ENCODE results near the gene ZNF300. TPM values are rescaled to one million over a fixed set of nuclear protein-coding genes. Genes with fewer than 3 reads are reported as not detected.
"Not testable (repeated sequence)": the region's sequence is repeated elsewhere in the genome, so short reads cannot be mapped to it uniquely, and the experiment has no call there.

The ZNF300 gene
- total RNA-seq, 4 donors from 2014 or later: 6.3 to 10.5 (median 7.8) TPM

GRCh38 chr5:150846654-150847333 is 58.0 kb downstream of the ZNF300 start:
- H3K27me3 ChIP-seq: no peaks in the 10 kb centered on the region
- H3K4me3 ChIP-seq: peak overlapping the region in 1 of 4 donors; percentile 19
- DNase-seq (ENCODE audit: low spot score in 2 of 2): peak in 1 of 2 donors; percentile 79
- peaks cover 0 to 3% (median 0%) of the 10 kb centered on the region in 4 donors for H3K4me1 ChIP-seq
- WGBS, 2 donors: 60 to 63% methylated on average over 22 of the region's 22 CpGs
- no peaks in the 10 kb centered on the region for H3K36me3 ChIP-seq
- peak; percentile 55 to 84 (median 62) for TF ChIP-seq CTCF (IDR thresholded peaks at IDR 0.05)
- TF ChIP-seq EP300 (IDR thresholded peaks at IDR 0.05): no peak
- H3K9me3 ChIP-seq: no peaks in the 10 kb centered on the region
- H3K27ac ChIP-seq: no peak overlapping the region

DNA sequence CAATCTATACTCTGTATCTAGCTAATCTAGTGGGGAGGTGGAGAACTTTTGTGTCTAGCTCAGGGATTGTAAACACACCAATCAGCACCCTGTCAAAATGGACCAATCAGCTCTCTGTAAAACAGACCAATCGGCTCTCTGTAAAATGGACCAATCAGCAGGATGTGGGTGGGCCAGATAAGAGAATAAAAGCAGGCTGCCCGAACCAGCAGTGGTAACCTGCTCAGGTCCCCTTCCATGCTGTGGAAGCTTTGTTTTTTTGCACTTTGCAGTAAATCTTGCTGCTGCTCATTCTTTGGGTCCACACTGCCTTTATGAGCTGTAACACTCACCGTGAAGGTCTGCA is 58.5 kb downstream of the ZNF300 start, which contains the start of gene IRGM:
IRGM (plus strand) TSS at position 214 of the 346 bp plus-strand sequence. CDS start 1,603 bp downstream, outside the sequence.
- not testable (repeated sequence) for H3K27ac ChIP-seq; H3K27me3 ChIP-seq; H3K36me3 ChIP-seq; H3K9me3 ChIP-seq; DNase-seq (ENCODE audit: low spot score in 2 of 2); H3K4me1 ChIP-seq
- H3K4me3 ChIP-seq: peak within 1 kb of the TSS in 1 of 4 donors; percentile 19
- 82 to 84% methylated on average over 3 of the region's 3 CpGs for WGBS, 2 donors

- 72 to 94% methylated on average over 17 to 23 of the region's 32 CpGs for WGBS, 2 donors
- not testable (repeated sequence) for H3K9me3 ChIP-seq; DNase-seq (ENCODE audit: low spot score in 2 of 2); H3K27me3 ChIP-seq; H3K27ac ChIP-seq; H3K4me3 ChIP-seq; H3K36me3 ChIP-seq; H3K4me1 ChIP-seq
Measured at GRCh38 chr5:150845185-150845859, 59.5 kb downstream of the ZNF300 start.

Other genes starting within 250 kb of the ZNF300 start
- gene MYOZ3, start 243.7 kb downstream of the ZNF300 start, total RNA-seq: 1 to 10 TPM in 3 of 4 donors, under 1 TPM in 1; 0.30 to 9.0 (median 4.6) TPM
- 10 to 100 TPM; 24.7 to 41.6 (median 33.2) TPM for gene RBM22, start 203.9 kb downstream of the ZNF300 start, total RNA-seq
- gene DCTN4, start 146.0 kb downstream of the ZNF300 start, total RNA-seq: 10 to 100 TPM; 38.0 to 80.2 (median 63.4) TPM
- gene SMIM3, start 126.2 kb downstream of the ZNF300 start, total RNA-seq: 10 to 100 TPM; 33.0 to 54.3 (median 38.3) TPM
- gene IRGM, start 58.5 kb downstream of the ZNF300 start, total RNA-seq: not detected
- gene GPX3, start 115.6 kb upstream of the ZNF300 start, total RNA-seq: 1,000 to 10,000 TPM; 3,864 to 9,036 (median 5,113) TPM
- 100 to 1,000 TPM in 1 of 4 donors, 10 to 100 TPM in 3; 91.2 to 108 (median 94.3) TPM for gene TNIP1, start 176.1 kb upstream of the ZNF300 start, total RNA-seq